Measurements from ENCODE around the gene TMCO4.

DNA sequence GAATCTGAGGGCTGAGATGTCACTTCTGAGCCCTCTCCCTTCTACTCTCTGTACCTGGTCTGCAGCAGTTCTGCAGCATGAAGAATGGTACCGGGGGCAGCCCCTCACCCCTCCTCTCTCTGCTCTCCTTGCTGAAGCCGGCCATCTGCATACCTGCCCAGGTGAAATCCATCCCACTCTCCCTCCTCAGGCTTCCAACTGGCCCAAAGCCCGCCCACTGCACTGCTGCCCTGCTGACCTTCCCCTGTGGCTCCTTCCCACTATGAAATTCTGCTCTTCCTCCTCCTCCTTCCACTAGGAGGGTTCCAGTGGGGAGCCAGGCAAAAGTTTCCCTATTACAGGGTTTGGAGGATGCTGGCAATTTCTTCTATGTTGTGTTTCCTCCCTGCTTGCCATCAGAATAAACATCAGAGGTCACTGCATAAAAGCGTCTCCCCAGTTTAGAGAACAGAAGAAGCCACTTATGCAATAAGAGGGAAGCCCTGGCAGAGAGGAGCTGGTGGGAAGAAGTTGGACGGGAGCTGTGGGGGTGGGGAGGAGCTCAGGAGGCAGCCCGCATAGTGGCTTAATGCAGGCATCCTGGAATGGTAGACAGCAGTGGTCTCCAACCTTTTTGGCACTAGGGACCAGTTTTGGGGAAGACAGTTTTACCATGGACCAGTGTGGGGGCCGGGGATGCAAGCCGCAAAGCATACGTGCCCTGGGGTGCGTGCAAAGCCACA, 30.3 kb downstream of the TMCO4 start:
- no peak for TF ChIP-seq CTCF (IDR thresholded peaks at IDR 0.05)
- TF ChIP-seq POLR2AphosphoS5 (IDR thresholded peaks at IDR 0.05): no peak
- no peak for TF ChIP-seq POLR2A (IDR thresholded peaks at IDR 0.05)

Measured in transverse colon (tissue), 4 donors.